Activated naive CD4-positive, alpha-beta T cell treated with anti-CD3 and anti-CD28 coated beads, Interleukin-2, amount 10 ng/mL, durations not matched to agents 7 days and 5 days (primary cell): Measurements from ENCODE around the gene ZNF436.
A peak's percentile ranks its signal among the peaks of the same experiment; 100 is the strongest.
"Not testable (repeated sequence)": the region's sequence is repeated elsewhere in the genome, so short reads cannot be mapped to it uniquely, and the experiment has no call there.

ENCODE experiments used
- CTCF ChIA-PET: fragments of 350-600 bp; sonication (Branson Sonifier 250); formaldehyde crosslinking; loops from one replicate; lab custom pipeline; 2021; ENCODE audit warnings: antibody characterized with exemption; lab: Charles Lee
- DNase-seq: peaks from one replicate; pipeline ENCODE4 v3.0.0-alpha.2; 2020
- H3K27ac Mint-ChIP-seq: one replicate; pipeline ENCODE4 v1.8.0; 2021; ENCODE audit warnings: mild to moderate bottlenecking, moderate library complexity, mixed read lengths
- H3K27me3 Mint-ChIP-seq: one replicate; pipeline ENCODE4 v1.8.0; 2021; ENCODE audit warnings: mild to moderate bottlenecking, mixed read lengths
- H3K36me3 Mint-ChIP-seq: one replicate; pipeline ENCODE4 v1.8.0; 2021; ENCODE audit warnings: mixed read lengths
- H3K4me1 Mint-ChIP-seq: one replicate; pipeline ENCODE4 v1.8.0; 2021; ENCODE audit warnings: mixed read lengths
- H3K4me3 Mint-ChIP-seq: one replicate; pipeline ENCODE4 v1.8.0; 2021; ENCODE audit warnings: mild to moderate bottlenecking, moderate library complexity, mixed read lengths
- H3K9me3 Mint-ChIP-seq: one replicate; pipeline ENCODE4 v1.8.0; 2021; ENCODE audit warnings: mixed read lengths

Gene ZNF436

DNA sequence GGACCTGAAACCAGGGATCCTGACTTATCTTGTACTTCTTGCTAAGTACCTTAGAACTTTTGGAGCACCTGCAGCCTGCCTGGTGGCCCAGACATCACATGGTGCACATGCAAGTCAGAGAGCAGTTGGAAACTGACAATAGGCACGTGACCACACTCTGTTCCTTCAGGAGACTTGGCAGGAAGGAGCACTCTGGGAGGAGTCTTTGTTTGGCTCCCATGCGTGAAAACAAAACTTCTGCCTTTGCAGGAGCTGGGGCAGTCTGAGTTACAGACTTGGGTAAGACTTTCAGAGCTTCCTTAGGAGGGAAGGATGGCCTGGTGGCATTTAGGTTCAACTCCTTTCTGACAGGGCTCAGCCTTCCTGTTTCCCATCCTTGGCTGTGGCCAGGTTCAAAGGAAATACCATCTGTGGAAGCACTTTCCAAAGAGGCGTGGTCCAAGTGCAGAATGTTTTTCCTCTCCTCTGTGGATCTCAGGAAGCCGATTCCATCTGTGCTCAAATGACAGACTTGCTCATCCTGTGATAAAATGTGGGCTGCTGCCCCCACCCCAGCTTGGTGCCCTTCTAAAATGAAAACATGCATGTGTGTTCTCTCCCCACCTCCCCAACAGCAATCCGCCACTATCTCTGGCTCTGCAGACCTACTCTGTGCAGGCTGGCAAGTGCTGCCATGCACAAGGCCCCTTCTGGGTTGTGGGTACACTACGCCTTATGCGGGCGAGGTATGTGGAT is 14.1 kb upstream of the ZNF436 start:
- Mint-ChIP-seq H3K9me3 (no peaks in the 10 kb centered on the region), H3K27me3 (no peaks in the 10 kb centered on the region), H3K4me3 (no peak overlapping the region), H3K27ac (no peak overlapping the region), H3K4me1 (no peaks in the 10 kb centered on the region), H3K36me3 (peaks cover 20% of the 10 kb centered on the region)
- CTCF ChIA-PET = no interaction called here
- no peak for DNase-seq

DNA sequence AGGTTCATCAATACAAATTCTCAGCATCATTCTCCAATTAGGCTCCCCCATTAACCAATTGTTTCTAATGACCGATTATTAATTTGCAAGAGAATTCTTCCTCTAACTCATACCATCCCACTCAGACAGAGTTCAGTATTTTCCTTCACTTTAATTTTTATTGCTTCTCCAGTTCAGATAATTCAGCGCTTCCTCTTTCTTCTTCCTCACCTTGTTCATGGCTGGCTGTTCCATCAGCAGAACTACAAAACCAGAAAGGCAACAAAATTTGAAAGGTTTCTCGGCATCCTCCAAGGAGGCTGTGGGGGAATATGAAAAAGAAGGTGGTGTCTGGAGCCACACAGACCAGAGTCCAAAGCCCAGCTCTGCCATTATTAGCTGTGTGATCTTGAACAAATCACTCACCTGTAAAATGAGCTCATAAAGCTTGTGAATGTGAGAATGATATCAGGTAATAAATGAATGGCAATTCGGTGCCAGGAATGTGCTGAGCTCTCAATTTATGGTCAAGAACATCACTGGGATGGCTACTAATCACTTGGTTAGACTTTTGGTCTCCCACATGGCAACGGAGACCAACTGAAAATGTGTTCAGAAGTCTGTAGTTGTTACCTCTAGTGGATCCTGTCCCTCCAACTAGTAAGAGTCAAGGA is 11.7 kb upstream of the ZNF436 start:
- no peak for DNase-seq
- H3K27ac Mint-ChIP-seq = no peak overlapping the region
- CTCF ChIA-PET = interaction anchor here (0.6 to 1.0 kb wide), 2 partner anchors 21 to 24 kb away, joined by 3 read pairs; no protein-coding TSS in a partner anchor

GRCh38 chr1:23380719-23381118 is 11.1 kb upstream of the ZNF436 start:
- H3K27ac Mint-ChIP-seq = no peak overlapping the region
- DNase-seq = no peak
- H3K36me3 Mint-ChIP-seq = peaks cover 20% of the 10 kb centered on the region
- H3K4me1 Mint-ChIP-seq = no peaks in the 10 kb centered on the region
- no peak overlapping the region for H3K4me3 Mint-ChIP-seq
- H3K27me3 Mint-ChIP-seq = no peaks in the 10 kb centered on the region
- no peaks in the 10 kb centered on the region for H3K9me3 Mint-ChIP-seq
- CTCF ChIA-PET = interaction anchor here (0.6 kb wide), 1 partner anchor 269 kb away, joined by 3 read pairs; no protein-coding TSS in a partner anchor

More for the DNA sequence above, 11.7 kb upstream of the ZNF436 start:
- H3K4me1 Mint-ChIP-seq = no peaks in the 10 kb centered on the region
- no peak overlapping the region for H3K4me3 Mint-ChIP-seq
- peaks cover 20% of the 10 kb centered on the region for H3K36me3 Mint-ChIP-seq
- H3K9me3 Mint-ChIP-seq = no peaks in the 10 kb centered on the region
- no peaks in the 10 kb centered on the region for H3K27me3 Mint-ChIP-seq

DNA sequence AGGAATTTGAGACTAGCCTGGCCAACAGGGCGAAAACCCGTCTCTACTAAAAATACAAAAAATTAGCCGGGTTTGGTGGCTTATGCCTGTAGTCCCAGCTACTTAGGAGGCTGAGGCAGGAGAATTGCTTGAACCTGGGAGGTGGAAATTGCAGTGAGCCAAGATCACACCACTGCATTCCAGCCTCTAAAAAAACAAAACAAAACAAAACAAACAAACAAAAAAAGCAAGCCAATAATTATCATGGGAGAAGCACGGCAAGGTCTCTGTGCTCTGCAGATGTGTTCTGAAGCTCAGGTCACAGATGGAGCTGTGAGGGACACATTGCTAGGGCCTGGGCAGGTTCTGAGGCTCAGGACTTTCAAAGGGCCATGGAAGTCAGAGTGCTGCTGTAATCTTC is 10.6 kb upstream of the ZNF436 start:
- DNase-seq, H3K4me3 Mint-ChIP-seq, H3K4me1 Mint-ChIP-seq, H3K27ac Mint-ChIP-seq, H3K9me3 Mint-ChIP-seq, H3K27me3 Mint-ChIP-seq: not testable (repeated sequence)
- peaks cover 20% of the 10 kb centered on the region for H3K36me3 Mint-ChIP-seq
- CTCF ChIA-PET = interaction anchor here (0.6 kb wide), 1 partner anchor 269 kb away, joined by 3 read pairs; no protein-coding TSS in a partner anchor

GRCh38 chr1:23376890-23377811 is 7.5 kb upstream of the ZNF436 start:
- peaks cover 10% of the 10 kb centered on the region for H3K36me3 Mint-ChIP-seq
- no peaks in the 10 kb centered on the region for H3K27me3 Mint-ChIP-seq
- CTCF ChIA-PET = interaction anchor here (0.9 kb wide), 1 partner anchor 20 kb away, joined by 3 read pairs; no protein-coding TSS in a partner anchor
- H3K9me3 Mint-ChIP-seq = no peaks in the 10 kb centered on the region
- no peaks in the 10 kb centered on the region for H3K4me1 Mint-ChIP-seq
- DNase-seq = no peak
- H3K4me3 Mint-ChIP-seq = no peak overlapping the region
- no peak overlapping the region for H3K27ac Mint-ChIP-seq

DNA sequence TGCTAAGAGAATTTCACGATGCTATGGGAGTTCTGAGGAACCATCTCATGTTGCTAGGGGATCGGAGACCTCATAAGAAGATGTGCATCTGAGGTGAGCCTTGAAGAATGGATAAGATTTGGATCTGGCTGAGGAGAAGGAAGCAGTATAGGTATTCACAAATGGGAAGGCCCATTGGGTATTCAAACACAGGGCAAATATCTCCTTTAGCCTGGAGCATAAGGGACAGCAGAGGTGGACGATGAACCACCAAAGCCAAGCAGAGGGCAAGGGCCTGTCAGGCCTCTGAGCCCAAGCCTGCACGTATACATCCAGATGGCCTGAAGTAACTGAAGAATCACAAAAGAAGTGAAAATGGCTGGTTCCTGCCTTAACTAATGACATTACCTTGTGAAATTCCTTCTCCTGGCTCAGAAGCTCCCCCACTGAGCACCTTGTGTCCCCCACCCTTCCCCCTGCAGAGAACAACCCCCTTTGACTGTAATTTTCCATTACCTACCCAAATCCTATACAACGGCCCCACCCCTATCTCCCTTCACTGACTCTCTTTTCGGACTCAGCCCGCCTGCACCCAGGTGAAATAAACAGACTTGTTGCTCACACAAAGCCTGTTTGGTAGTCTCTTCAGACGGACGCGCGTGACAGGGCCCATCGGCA is 4.6 kb upstream of the ZNF436 start:
- H3K9me3 Mint-ChIP-seq, CTCF ChIA-PET, H3K36me3 Mint-ChIP-seq, H3K27ac Mint-ChIP-seq, H3K27me3 Mint-ChIP-seq, H3K4me3 Mint-ChIP-seq, DNase-seq: not testable (repeated sequence)
- H3K4me1 Mint-ChIP-seq = peaks cover 20% of the 10 kb centered on the region

- DNase-seq = no peak
- Mint-ChIP-seq H3K27me3 (no peaks in the 10 kb centered on the region), H3K27ac (no peak overlapping the region), H3K4me1 (peaks cover 27% of the 10 kb centered on the region), H3K9me3 (no peaks in the 10 kb centered on the region), H3K36me3 (peaks cover 10% of the 10 kb centered on the region), H3K4me3 (no peak overlapping the region)
- CTCF ChIA-PET = no interaction called here
These were observed 2.6 kb upstream of the ZNF436 start for GRCh38 chr1:23371987-23372880.

GRCh38 chr1:23370709-23371584 is 1.3 kb upstream of the ZNF436 start:
- H3K4me1 Mint-ChIP-seq = peaks cover 39% of the 10 kb centered on the region
- CTCF ChIA-PET = no interaction called here
- no peak overlapping the region for H3K4me3 Mint-ChIP-seq
- no peak for DNase-seq
- H3K36me3 Mint-ChIP-seq = peaks cover 22% of the 10 kb centered on the region
- no peak overlapping the region for H3K27ac Mint-ChIP-seq
- no peaks in the 10 kb centered on the region for H3K27me3 Mint-ChIP-seq
- H3K9me3 Mint-ChIP-seq = peaks cover 11% of the 10 kb centered on the region

DNA sequence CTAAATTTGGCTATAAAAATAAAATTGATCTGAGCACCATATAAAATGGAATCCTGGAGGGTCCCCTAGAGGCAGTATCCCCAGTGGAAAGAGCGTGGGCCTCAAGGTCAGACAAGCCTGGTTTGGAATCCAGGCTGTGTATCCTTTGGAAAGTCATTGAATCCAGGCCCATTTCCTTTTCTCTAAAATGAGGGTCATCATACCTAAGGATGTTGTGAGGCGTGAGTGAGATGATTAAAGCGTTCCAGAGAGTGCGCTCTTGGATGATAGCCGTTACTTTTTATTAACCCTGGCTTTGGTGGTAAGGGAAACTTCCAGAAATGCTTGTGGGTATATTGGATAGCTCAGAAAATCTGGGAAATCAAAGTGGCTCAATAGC is 683 bp upstream of the ZNF436 start:
- CTCF ChIA-PET = no interaction called here
- peaks cover 40% of the 10 kb centered on the region for H3K4me1 Mint-ChIP-seq
- DNase-seq = no peak
- no peaks in the 10 kb centered on the region for H3K27me3 Mint-ChIP-seq
- peak overlapping the region; percentile 45 for H3K27ac Mint-ChIP-seq
- peaks cover 25% of the 10 kb centered on the region for H3K36me3 Mint-ChIP-seq
- H3K9me3 Mint-ChIP-seq = peaks cover 13% of the 10 kb centered on the region
- H3K4me3 Mint-ChIP-seq = peak overlapping the region; percentile 97

DNA sequence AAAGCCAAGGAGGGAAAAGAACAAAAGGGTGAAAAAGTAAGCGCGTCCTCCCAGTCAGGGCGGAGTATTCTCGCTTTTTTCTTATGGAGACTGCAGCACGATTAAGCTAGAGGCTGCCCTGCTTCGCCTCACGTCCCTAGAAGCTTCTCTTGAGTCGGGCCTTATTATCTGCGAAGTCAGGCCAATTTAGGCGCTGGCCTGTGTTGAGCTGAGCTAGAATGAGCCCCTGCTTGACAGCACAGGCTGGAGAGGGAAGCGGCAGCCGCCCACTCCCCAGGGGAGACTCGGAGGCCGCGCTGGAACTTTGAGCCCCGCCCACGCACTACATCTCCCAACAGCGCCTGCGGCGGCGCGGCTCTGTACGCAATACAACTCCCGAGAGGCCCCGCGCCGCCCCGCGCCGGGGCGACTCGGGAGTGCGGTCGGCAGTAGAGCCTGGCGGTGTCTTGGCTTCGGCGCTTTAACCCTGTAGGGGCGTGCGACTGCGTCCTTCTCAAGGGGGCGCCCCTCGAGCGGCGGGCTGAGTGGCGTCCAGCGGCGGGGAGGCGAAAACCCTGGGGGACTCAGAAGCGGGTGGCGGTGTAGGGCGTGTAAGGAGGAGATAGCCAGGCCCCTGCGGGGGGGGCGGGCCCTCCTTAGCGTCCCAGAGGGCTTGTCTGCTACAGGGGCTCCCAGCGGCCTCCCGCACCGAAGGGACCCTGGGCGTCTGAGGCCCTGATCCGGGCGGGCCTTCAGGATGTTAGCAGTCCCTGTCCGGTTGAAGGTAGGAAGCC is 888 bp downstream of the ZNF436 start:
- DNase-seq = peak; percentile 91
- Mint-ChIP-seq H3K27ac (peak overlapping the region; percentile 98), H3K9me3 (peaks cover 19% of the 10 kb centered on the region), H3K27me3 (no peaks in the 10 kb centered on the region), H3K4me3 (peak overlapping the region; percentile 97), H3K4me1 (peaks cover 40% of the 10 kb centered on the region), H3K36me3 (peaks cover 35% of the 10 kb centered on the region)
- CTCF ChIA-PET = interaction anchor here (0.8 to 1.5 kb wide), 6 partner anchors 23 to 189 kb away, joined by 3 to 7 read pairs (median 4); partner anchors contain the start of gene HNRNPR

- peaks cover 24% of the 10 kb centered on the region for H3K9me3 Mint-ChIP-seq
- no peaks in the 10 kb centered on the region for H3K27me3 Mint-ChIP-seq
- CTCF ChIA-PET = interaction anchor here (0.8 to 1.5 kb wide), 6 partner anchors 22 to 190 kb away, joined by 3 to 7 read pairs (median 4); partner anchors contain the start of gene HNRNPR
- H3K4me1 Mint-ChIP-seq = peaks cover 40% of the 10 kb centered on the region
- H3K4me3 Mint-ChIP-seq = peak overlapping the region; percentile 97
- H3K36me3 Mint-ChIP-seq = peaks cover 42% of the 10 kb centered on the region
- peak; percentile 99 for DNase-seq
- H3K27ac Mint-ChIP-seq = peak overlapping the region; percentile 98
These were observed 1.7 kb downstream of the ZNF436 start for GRCh38 chr1:23367791-23368561.
